ENCODE data around the gene BOD1L1.

Gene BOD1L1

DNA sequence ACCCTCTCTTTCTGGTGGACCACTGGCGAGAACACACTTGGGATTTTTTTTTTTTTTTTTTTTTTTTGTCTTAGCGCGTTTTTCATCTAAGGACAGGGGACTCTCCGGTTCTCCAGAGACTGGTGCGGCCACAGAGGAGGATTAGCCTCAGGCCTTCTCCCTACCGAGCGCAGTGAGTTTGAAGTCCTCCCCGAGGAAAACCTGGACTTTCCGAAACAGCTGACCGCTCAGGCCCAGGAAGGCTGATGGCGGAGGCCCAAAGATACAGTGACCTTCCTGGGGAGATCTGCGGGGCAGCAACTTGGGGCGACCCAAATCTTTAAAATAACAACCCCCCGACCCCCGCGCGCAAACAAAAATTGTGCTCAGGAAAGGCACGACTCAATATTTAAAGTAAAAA is 92.4 kb downstream of the BOD1L1 start:
- peaks cover 19% of the 10 kb centered on the region for H3K9me3 Mint-ChIP-seq
- peaks cover 14% of the 10 kb centered on the region for H3K36me3 Mint-ChIP-seq (ENCODE audit: low read depth)
- no peak for DNase-seq
- H3K4me1 Mint-ChIP-seq: peaks cover 27% of the 10 kb centered on the region
- TF ChIP-seq, protein P1, sequence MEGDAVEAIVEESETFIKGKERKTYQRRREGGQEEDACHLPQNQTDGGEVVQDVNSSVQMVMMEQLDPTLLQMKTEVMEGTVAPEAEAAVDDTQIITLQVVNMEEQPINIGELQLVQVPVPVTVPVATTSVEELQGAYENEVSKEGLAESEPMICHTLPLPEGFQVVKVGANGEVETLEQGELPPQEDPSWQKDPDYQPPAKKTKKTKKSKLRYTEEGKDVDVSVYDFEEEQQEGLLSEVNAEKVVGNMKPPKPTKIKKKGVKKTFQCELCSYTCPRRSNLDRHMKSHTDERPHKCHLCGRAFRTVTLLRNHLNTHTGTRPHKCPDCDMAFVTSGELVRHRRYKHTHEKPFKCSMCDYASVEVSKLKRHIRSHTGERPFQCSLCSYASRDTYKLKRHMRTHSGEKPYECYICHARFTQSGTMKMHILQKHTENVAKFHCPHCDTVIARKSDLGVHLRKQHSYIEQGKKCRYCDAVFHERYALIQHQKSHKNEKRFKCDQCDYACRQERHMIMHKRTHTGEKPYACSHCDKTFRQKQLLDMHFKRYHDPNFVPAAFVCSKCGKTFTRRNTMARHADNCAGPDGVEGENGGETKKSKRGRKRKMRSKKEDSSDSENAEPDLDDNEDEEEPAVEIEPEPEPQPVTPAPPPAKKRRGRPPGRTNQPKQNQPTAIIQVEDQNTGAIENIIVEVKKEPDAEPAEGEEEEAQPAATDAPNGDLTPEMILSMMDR (IDR thresholded peaks at IDR 0.05): no peak
- H3K27ac Mint-ChIP-seq: no peak overlapping the region
- no peak overlapping the region for H3K4me3 Mint-ChIP-seq
- peaks cover 100% of the 10 kb centered on the region for H3K27me3 Mint-ChIP-seq (ENCODE audit: low read depth, poor library complexity)

DNA sequence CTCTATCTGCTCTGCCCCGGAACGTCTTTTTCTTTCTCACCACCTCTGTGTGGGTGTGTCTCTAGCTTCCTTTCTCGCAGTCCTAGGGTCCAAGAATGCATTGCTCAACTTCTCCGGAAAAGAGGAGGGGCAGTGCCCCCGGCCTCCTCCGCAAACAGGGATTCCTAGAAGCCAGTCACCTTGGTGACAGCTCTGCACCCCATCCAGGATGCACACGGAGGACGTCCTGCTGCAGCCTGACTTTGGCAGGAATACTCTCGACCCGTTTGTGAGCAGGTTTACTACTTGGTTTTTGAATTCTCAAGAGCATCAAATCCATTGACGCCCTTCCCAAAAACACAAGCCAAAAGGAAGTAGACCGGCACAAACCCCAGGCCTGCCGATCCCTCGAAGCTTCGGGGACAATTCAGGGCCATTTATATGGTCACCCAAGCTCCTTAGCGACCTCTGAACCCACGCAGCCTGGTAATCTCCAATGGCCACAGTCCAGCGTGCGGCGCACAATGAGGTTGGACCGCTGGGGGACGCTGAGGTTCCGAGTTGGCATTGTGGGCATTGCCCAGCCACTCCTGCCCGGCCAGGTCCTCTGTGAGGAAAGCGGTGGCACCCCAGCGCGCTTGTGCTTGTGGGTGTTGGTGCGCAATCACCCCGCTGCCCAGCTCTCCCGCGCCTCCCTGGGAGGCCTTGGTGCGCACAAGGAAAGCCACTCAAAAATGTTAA is 93.0 kb downstream of the BOD1L1 start:
- TF ChIP-seq, protein P1 (IDR thresholded peaks at IDR 0.05): no peak
- DNase-seq: no peak
- Mint-ChIP-seq H3K27me3 (ENCODE audit: low read depth, poor library complexity) (peaks cover 100% of the 10 kb centered on the region), H3K36me3 (ENCODE audit: low read depth) (peaks cover 13% of the 10 kb centered on the region), H3K4me1 (peaks cover 27% of the 10 kb centered on the region), H3K4me3 (no peak overlapping the region), H3K9me3 (peaks cover 19% of the 10 kb centered on the region), H3K27ac (no peak overlapping the region)

DNA sequence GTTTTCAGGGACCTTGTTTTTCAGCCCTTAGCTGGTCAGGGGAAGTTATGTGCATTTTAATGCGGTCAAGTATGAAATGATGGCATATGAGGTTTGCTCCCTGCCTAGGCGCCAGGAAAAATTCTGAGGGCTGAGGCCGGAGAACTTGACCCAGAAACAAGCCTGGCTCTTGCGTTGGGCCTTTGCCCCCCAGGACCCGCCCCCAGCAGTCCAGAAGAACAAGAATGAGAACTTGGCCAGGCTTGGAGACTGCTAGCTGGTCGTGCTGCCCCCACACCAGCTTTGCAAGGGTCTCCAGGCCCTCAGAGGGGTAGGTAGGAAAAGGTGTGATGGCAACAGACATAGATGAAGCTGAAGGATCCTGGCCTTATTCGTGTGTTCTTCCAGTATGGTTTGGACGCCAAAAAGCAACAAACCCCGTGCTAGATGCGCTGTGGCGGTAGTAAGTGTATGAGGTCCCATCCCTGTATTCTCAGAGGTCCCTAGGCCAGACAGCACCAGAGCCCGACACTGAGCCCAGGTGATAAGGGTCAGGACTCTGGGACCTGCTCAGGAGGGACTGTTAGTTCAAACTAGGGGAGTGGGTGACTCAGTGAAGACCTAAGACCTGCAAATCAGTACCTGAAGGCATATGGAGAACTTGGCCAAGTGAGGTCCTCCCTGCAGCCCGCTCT is 93.7 kb downstream of the BOD1L1 start:
- Mint-ChIP-seq H3K4me3 (no peak overlapping the region), H3K36me3 (ENCODE audit: low read depth) (peaks cover 6% of the 10 kb centered on the region), H3K4me1 (peaks cover 27% of the 10 kb centered on the region), H3K27me3 (ENCODE audit: low read depth, poor library complexity) (peaks cover 100% of the 10 kb centered on the region), H3K9me3 (peaks cover 19% of the 10 kb centered on the region), H3K27ac (no peak overlapping the region)
- TF ChIP-seq, protein P1 (IDR thresholded peaks at IDR 0.05): no peak
- DNase-seq: no peak

DNA sequence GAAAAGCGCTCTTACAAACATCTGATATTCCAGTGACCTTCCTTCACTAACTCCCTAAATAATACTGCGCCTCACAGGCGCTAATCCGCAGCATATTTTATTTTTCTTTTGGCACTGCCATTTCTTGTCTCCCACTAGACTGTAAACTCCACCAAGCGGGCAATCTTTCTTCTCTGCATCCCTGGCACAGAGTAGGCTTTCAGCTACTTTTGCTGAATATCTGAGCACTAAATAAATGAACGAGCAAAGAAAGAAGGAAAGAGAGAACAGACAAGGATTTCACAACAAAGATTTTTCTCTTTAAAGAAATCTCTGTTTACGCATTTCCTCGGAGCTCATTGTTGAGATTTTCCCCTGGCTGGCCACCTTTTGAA is 95.9 kb downstream of the BOD1L1 start:
- Mint-ChIP-seq H3K27ac (no peak overlapping the region), H3K9me3 (peaks cover 2% of the 10 kb centered on the region), H3K4me3 (no peak overlapping the region), H3K36me3 (ENCODE audit: low read depth) (no peaks in the 10 kb centered on the region), H3K4me1 (peaks cover 27% of the 10 kb centered on the region), H3K27me3 (ENCODE audit: low read depth, poor library complexity) (peaks cover 100% of the 10 kb centered on the region)
- TF ChIP-seq, protein P1 (IDR thresholded peaks at IDR 0.05): no peak
- no peak for DNase-seq

DNA sequence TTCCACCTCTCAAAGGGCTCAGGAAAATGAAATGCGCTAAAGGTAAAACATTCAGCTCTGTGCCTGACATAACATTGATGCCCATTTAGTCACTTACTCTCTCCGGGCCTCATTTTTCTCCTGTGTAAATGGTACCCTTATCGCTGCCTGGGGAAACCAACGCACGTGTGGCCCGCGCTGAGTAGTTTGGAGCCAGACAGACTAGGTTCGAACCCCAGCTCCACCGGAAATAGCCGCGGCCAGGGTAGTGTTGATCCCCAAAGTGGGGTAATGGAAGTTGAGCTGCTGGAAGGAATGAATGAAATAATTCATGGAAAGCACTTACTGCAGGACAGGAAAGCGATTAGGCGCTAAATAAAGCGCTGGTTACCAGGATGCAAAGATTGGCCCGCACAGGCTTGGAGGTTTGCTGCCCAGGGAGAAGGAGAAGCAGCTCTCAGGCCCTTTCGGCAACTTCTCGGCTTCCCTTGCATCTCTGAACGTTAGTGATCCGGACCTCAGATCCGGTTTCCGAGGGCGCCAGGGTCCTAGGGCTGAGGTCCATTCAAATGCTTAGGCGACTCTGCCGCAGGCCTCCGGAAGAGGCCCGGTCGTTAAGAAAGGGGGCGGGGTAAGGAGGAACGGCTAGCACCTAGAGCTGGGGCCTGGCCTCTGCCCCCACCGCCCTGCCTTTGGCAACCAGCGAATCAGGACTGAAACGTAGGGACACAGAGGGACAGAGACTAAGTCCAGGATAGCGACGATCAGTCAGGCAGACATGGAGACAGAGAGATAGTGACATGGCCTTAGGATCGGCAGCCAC is 96.5 kb downstream of the BOD1L1 start:
- Mint-ChIP-seq H3K9me3 (peaks cover under 1% of the 10 kb centered on the region), H3K4me1 (peaks cover 27% of the 10 kb centered on the region), H3K27ac (no peak overlapping the region), H3K4me3 (peak overlapping the region; percentile 31), H3K36me3 (ENCODE audit: low read depth) (no peaks in the 10 kb centered on the region), H3K27me3 (ENCODE audit: low read depth, poor library complexity) (peaks cover 100% of the 10 kb centered on the region)
- no peak for DNase-seq
- TF ChIP-seq, protein P1 (IDR thresholded peaks at IDR 0.05): no peak
